Smooth muscle cell (in vitro differentiated cells): ENCODE measurements around the gene R3HDM4. TPM values are rescaled to one million over a fixed set of nuclear protein-coding genes. Genes with fewer than 3 reads are reported as not detected.

ENCODE experiments used
- DNase-seq: peaks from one replicate; lab custom pipeline; 2025; ENCODE audit not compliant: unreplicated experiment; lab: John Stamatoyannopoulos, UW
- H2AFZ ChIP-seq: fragments of 200-600 bp; sonication (generic); 2 replicates; pipeline ENCODE4 v1.6.0; 2016; ENCODE audit warnings: antibody characterized with exemption, low read depth, mild to moderate bottlenecking
- H3F3A ChIP-seq: fragments of 200-600 bp; sonication (generic); 2 replicates; pipeline ENCODE4 v1.6.0; 2017; ENCODE audit warnings: antibody characterized with exemption, low read depth
- H3K27ac ChIP-seq: fragments of 200-600 bp; sonication (generic); 2 replicates; pipeline ENCODE4 v1.5.1; 2016; ENCODE audit warnings: low read depth, mild to moderate bottlenecking
- H3K27me3 ChIP-seq: fragments of 200-600 bp; sonication (generic); 2 replicates; pipeline ENCODE4 v1.6.1; 2016; ENCODE audit warnings: low read depth, mild to moderate bottlenecking
- H3K36me3 ChIP-seq: fragments of 200-600 bp; sonication (generic); 2 replicates; pipeline ENCODE4 v1.5.1; 2016; ENCODE audit warnings: low read depth
- H3K4me1 ChIP-seq: fragments of 200-600 bp; sonication (generic); 2 replicates; pipeline ENCODE4 v1.5.1; 2016; ENCODE audit warnings: low read depth
- H3K4me2 ChIP-seq: fragments of 200-600 bp; sonication (generic); 2 replicates; pipeline ENCODE4 v1.6.0; 2016; ENCODE audit warnings: mild to moderate bottlenecking
- H3K4me3 ChIP-seq: fragments of 200-600 bp; sonication (generic); 2 replicates; pipeline ENCODE4 v1.5.1; 2016; ENCODE audit warnings: mild to moderate bottlenecking
- H3K79me2 ChIP-seq: fragments of 200-600 bp; sonication (generic); 2 replicates; pipeline ENCODE4 v1.6.0; 2016; ENCODE audit warnings: low read depth, mild to moderate bottlenecking
- H3K9ac ChIP-seq: fragments of 200-600 bp; sonication (generic); 2 replicates; pipeline ENCODE4 v1.6.0; 2016; ENCODE audit warnings: low read depth
- H3K9me3 ChIP-seq: fragments of 200-600 bp; sonication (generic); replicated peaks from 2 replicates; pipeline ENCODE4 v1.5.1; 2016; ENCODE audit warnings: low read depth
- H4K20me1 ChIP-seq: fragments of 200-600 bp; sonication (generic); 2 replicates; pipeline ENCODE4 v1.6.0; 2016; ENCODE audit warnings: low read depth
- CTCF ChIP-seq: fragments of 200-600 bp; sonication (generic); IDR thresholded peaks from 2 replicates; pipeline ENCODE4 v1.5.1; 2017; ENCODE audit warnings: borderline replicate concordance, mild to moderate bottlenecking, antibody characterized with exemption; ENCODE audit not compliant: insufficient read depth, poor library complexity, severe bottlenecking
- WGBS: methylation state at CpG from one replicate; pipeline ENCODE4 v1.1.7; 2016; ENCODE audit warnings: low lambda C conversion rate; 5-methylcytosine and 5-hydroxymethylcytosine counted together
- polyA plus RNA-seq: library from polyadenylated mRNA; unstranded; fragments of >200 nt; fragmentation: Nextera tagmentation; extraction: Ambion mirVana; gene quantifications from 2 replicates; pipeline ENCODE4 v1.2.1, GENCODE V29; 2016
- total RNA-seq: library from RNA; depleted of rRNA; stranded (reverse); fragments of >200 nt; gene quantifications from 2 replicates; pipeline ENCODE4 v1.2.3, GENCODE V29; 2014

The R3HDM4 gene
- total and polyA plus RNA-seq, 2 experiments from 2014 or later = 42.3 to 69.4 TPM

GRCh38 chr19:947090-947706 is 34.2 kb upstream of the R3HDM4 start:
- H3K4me2 ChIP-seq = no peak overlapping the region
- no peak overlapping the region for H3K9ac ChIP-seq
- H3K27ac ChIP-seq = peak overlapping the region; percentile 24
- DNase-seq = no peak
- no peaks in the 10 kb centered on the region for H3K4me1 ChIP-seq
- H3K27me3 ChIP-seq = no peaks in the 10 kb centered on the region
- 96% methylated on average over 28 of the region's 30 CpGs for WGBS
- peaks cover 91% of the 10 kb centered on the region for H4K20me1 ChIP-seq
- peaks cover 76% of the 10 kb centered on the region for H3K79me2 ChIP-seq
- no peaks in the 10 kb centered on the region for H3K36me3 ChIP-seq
- H3K4me3 ChIP-seq = no peak overlapping the region
- H3K9me3 ChIP-seq = no peaks in the 10 kb centered on the region
- no peak overlapping the region for H2AFZ ChIP-seq
- H3F3A ChIP-seq = peaks cover 15% of the 10 kb centered on the region
- no peak for TF ChIP-seq CTCF

- H3K4me3 ChIP-seq = no peak overlapping the region
- no peak overlapping the region for H2AFZ ChIP-seq
- no peaks in the 10 kb centered on the region for H3K36me3 ChIP-seq
- peaks cover 3% of the 10 kb centered on the region for H3F3A ChIP-seq
- no peaks in the 10 kb centered on the region for H3K27me3 ChIP-seq
- H3K4me1 ChIP-seq = no peaks in the 10 kb centered on the region
- 96% methylated on average over 37 of the region's 37 CpGs for WGBS
- H4K20me1 ChIP-seq = peaks cover 95% of the 10 kb centered on the region
- peak overlapping the region; percentile 88 for H3K27ac ChIP-seq
- H3K9me3 ChIP-seq = no peaks in the 10 kb centered on the region
- H3K9ac ChIP-seq = peak overlapping the region; percentile 74
- TF ChIP-seq CTCF = no peak
- DNase-seq = no peak
- H3K4me2 ChIP-seq = no peak overlapping the region
- H3K79me2 ChIP-seq = peaks cover 92% of the 10 kb centered on the region
Measured at GRCh38 chr19:945401-946252, 32.6 kb upstream of the R3HDM4 start.

DNA sequence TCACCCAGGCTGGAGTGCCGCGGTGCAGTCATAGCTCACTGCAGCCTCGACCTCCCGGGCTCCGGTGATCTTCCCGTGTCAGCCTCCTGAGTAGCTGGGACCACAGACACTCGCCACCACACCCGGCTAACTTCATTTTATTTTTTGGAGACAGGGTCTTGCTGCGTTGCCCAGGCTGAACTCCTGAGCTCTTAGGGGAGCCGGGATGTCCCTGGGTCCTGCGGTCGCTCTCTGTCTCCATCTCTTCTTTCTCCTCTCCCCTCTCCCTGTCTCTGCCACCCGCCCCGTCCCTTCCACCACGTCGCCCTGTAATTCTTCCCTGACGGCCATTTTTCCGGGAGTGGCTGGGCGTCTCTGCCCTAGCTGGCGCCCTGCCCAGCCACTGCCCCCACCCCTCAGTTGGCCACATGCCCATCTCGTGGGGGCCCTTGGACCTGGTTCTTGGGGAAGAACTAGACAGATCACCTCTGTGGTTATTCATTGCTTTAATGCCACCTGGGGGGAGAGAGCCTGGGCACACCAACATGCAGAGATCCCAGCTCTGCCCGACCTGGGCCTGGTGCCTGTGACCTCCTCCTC is 31.7 kb upstream of the R3HDM4 start:
- Histone ChIP-seq H3F3A (no peaks in the 10 kb centered on the region), H3K4me2 (no peak overlapping the region), H3K9ac (peak overlapping the region; percentile 74), H3K4me3 (no peak overlapping the region), H3K4me1 (no peaks in the 10 kb centered on the region), H3K36me3 (no peaks in the 10 kb centered on the region), H2AFZ (no peak overlapping the region), H3K9me3 (no peaks in the 10 kb centered on the region), H4K20me1 (peaks cover 98% of the 10 kb centered on the region), H3K79me2 (peaks cover 100% of the 10 kb centered on the region), H3K27me3 (no peaks in the 10 kb centered on the region), H3K27ac (peak overlapping the region; percentile 88)
- DNase-seq = no peak
- TF ChIP-seq CTCF = no peak
- WGBS = 91% methylated on average over 22 of the region's 22 CpGs
